ENCODE data around the gene SAMSN1. TPM values are rescaled to one million over a fixed set of nuclear protein-coding genes. Genes with fewer than 3 reads are reported as not detected.
A peak's percentile ranks its signal among the peaks of the same experiment; 100 is the strongest.

The SAMSN1 gene
- total RNA-seq, 2 experiments from 2014 or later, result 121 to 125 TPM

DNA sequence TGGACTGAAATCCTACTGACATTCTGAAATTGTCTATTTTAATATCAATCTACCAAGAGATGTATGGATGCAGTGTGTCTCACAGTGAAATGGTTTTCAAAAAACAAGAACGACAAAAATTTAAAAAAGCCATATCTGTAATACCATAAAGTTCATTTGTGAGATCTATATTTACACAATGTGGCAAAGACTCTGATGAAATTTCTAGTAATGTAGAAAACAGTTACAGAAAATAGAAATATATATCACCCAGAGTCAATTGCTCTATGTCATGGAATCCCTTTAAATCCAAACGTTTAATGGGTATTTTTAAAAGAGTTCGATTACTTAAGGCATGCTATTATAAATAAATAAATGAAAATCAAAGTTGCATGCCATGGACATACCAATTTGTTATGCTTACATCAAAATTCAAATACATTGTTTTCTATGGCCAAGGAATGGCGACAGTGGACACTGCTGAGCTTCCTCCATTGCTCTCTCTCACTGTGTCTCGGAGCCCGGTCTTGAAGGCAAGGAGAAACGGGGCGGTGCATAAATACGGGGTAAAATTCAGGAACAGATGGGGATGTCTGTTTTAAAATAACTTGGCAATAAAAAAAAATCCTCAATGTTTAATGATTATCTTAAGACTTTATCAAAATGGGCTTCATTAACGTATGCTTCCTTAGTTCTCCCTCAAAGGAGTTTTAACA is 37.0 kb upstream of the SAMSN1 start:
- Mint-ChIP-seq H3K36me3 (peaks cover 14% of the 10 kb centered on the region), H3K9me3 (peaks cover 4% of the 10 kb centered on the region), H3K4me1 (peaks cover 4% of the 10 kb centered on the region), H3K27ac (no peak overlapping the region), H3K27me3 (no peaks in the 10 kb centered on the region), H3K4me3 (no peak overlapping the region)
- POLR2A ChIA-PET, result no interaction called here
- DNase-seq (no peak), ATAC-seq (ENCODE audit: low read depth) (no peak)

DNA sequence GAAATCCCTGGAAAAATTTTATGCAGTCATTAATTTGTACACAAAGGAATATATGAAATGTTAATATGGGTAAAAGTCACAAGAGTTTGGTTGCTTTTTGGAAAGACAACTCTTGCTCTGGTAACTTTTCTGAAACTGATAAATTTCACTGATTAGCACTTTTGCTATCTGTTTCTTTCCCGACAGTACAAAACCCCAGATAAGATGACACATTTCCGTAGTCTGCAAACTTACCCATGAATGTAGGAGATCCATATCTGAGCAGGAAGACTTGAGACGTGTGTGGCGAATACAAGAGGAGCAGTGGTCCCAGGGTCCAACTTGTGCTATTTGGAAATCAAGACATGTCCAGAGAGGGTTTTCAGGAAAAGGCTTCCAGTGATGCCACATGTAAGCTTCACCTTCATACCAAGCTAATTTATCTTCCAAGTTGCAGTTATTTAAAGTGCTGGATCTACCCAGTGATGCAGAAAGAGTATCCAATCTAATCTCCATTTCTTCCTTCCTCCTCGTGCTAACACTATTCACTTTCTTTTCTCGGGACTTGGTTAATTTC is 35.9 kb upstream of the SAMSN1 start:
- POLR2A ChIA-PET, result no interaction called here
- ATAC-seq (ENCODE audit: low read depth), result peak; percentile 30
- no peak overlapping the region for H3K4me3 Mint-ChIP-seq
- peaks cover 4% of the 10 kb centered on the region for H3K4me1 Mint-ChIP-seq
- H3K27ac Mint-ChIP-seq, result no peak overlapping the region
- DNase-seq, result no peak
- peaks cover 7% of the 10 kb centered on the region for H3K9me3 Mint-ChIP-seq
- H3K27me3 Mint-ChIP-seq, result no peaks in the 10 kb centered on the region
- H3K36me3 Mint-ChIP-seq, result peaks cover 10% of the 10 kb centered on the region

DNA sequence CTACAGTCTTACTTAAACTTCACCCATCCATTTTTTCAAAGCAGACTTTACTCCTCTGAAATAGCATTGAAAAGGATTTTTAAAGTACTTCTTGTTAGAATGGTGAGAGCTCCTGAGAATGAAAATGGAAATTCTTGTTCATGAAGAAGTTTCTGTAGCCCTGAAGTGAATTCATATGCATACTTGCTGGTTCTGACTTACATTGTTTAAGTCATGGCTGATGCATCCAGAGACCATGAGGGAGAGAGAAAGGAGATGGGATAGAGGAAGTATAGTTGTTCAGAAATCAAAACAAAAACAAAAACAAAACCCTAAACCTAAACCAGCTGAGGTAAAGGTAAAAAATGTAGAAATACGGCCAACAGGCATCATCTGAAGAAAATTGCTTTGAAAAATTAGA is 27.1 kb upstream of the SAMSN1 start:
- Mint-ChIP-seq H3K9me3 (peaks cover 13% of the 10 kb centered on the region), H3K27ac (no peak overlapping the region), H3K27me3 (no peaks in the 10 kb centered on the region), H3K4me3 (no peak overlapping the region), H3K4me1 (peaks cover 4% of the 10 kb centered on the region), H3K36me3 (peaks cover 15% of the 10 kb centered on the region)
- ATAC-seq (ENCODE audit: low read depth) (no peak), DNase-seq (no peak)
- POLR2A ChIA-PET, result no interaction called here

DNA sequence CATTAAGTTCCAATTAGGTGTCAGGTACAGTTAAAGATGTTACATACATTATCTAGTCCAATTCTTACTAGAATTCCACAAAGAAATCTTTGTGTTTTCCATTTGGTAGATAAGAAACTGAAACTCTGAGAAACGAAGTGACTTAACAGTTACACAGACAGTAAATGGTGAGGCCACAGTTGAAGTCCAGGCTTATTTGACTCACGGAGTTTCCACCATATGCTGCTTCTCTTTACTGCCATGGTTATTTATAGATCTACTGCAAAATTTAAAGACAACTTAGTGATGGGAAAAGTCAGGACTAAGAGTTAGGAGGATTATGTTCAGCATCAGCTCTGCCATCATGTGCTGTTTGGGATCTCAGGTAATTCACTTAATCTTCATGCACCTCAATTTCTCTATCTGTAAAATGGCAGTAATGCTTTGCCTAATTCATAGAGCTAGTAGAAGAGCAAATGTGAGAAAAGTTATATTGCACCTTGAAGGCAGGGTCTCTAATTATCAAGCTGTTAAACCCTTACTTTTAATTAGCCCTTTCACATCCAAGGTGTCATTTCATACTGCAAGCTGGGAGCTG is 26.2 kb upstream of the SAMSN1 start:
- ATAC-seq (ENCODE audit: low read depth), result no peak
- peaks cover 10% of the 10 kb centered on the region for H3K9me3 Mint-ChIP-seq
- peaks cover 15% of the 10 kb centered on the region for H3K36me3 Mint-ChIP-seq
- H3K4me3 Mint-ChIP-seq, result no peak overlapping the region
- no peak for DNase-seq
- POLR2A ChIA-PET, result no interaction called here
- H3K4me1 Mint-ChIP-seq, result peaks cover 9% of the 10 kb centered on the region
- no peak overlapping the region for H3K27ac Mint-ChIP-seq
- no peaks in the 10 kb centered on the region for H3K27me3 Mint-ChIP-seq

DNA sequence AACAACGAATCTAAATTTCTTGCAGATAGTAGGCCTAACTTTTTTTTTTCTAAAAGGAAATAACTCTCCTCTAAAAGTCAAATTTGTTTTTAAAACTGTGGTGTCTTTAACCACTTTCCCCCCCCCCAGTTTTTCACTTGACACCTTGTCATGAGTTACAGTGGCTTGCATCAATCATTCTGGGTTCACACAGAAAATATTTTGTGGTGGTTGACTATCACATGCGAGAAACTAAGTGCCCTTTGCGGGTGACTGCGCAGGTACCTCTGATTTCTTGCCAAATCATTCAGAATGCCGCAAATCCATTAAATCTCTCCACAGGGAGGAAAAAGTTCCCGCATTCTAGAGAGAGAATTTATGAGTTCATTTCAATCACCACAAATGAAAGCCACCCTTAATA is 23.8 kb upstream of the SAMSN1 start:
- peaks cover 11% of the 10 kb centered on the region for H3K4me1 Mint-ChIP-seq
- peaks cover 8% of the 10 kb centered on the region for H3K9me3 Mint-ChIP-seq
- peaks cover 16% of the 10 kb centered on the region for H3K36me3 Mint-ChIP-seq
- no peak overlapping the region for H3K4me3 Mint-ChIP-seq
- no peaks in the 10 kb centered on the region for H3K27me3 Mint-ChIP-seq
- DNase-seq, result no peak
- POLR2A ChIA-PET, result no interaction called here
- ATAC-seq (ENCODE audit: low read depth), result no peak
- no peak overlapping the region for H3K27ac Mint-ChIP-seq

DNA sequence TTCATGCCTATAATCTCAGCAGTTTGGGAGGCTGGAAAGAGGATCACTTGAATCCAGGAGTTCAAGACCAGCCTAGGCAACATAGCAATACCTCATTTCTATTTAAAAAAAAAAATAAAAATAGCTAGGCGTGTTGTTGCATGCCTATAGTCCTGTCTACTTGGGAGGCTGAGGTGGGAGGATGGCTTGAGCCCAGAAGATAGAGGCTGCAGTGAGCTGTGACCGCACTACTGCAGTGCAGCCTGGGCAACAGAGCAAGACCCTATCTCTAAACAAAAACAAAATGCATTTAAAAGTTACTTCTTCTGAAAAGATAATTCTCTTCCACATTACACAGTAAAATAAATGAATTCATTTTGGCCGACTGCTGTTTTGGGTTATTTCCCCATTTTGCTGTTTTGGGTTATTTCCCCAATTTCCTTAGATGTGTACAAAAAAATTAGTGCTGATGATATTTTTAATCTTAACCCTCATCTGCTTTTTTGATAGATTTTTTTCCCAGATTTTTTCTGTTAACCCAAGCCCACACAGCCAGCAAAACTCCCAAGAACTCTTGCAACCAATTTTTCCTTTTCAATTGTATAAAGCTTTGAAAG is 23.0 kb upstream of the SAMSN1 start:
- no peak for ATAC-seq (ENCODE audit: low read depth)
- no peak overlapping the region for H3K27ac Mint-ChIP-seq
- no peak for DNase-seq
- H3K9me3 Mint-ChIP-seq, result peaks cover 8% of the 10 kb centered on the region
- H3K36me3 Mint-ChIP-seq, result peaks cover 18% of the 10 kb centered on the region
- H3K4me3 Mint-ChIP-seq, result no peak overlapping the region
- peaks cover 11% of the 10 kb centered on the region for H3K4me1 Mint-ChIP-seq
- POLR2A ChIA-PET, result interaction anchor here (0.6 kb wide), 1 partner anchor 49 kb away, joined by 3 read pairs; no protein-coding TSS in a partner anchor
- no peaks in the 10 kb centered on the region for H3K27me3 Mint-ChIP-seq

DNA sequence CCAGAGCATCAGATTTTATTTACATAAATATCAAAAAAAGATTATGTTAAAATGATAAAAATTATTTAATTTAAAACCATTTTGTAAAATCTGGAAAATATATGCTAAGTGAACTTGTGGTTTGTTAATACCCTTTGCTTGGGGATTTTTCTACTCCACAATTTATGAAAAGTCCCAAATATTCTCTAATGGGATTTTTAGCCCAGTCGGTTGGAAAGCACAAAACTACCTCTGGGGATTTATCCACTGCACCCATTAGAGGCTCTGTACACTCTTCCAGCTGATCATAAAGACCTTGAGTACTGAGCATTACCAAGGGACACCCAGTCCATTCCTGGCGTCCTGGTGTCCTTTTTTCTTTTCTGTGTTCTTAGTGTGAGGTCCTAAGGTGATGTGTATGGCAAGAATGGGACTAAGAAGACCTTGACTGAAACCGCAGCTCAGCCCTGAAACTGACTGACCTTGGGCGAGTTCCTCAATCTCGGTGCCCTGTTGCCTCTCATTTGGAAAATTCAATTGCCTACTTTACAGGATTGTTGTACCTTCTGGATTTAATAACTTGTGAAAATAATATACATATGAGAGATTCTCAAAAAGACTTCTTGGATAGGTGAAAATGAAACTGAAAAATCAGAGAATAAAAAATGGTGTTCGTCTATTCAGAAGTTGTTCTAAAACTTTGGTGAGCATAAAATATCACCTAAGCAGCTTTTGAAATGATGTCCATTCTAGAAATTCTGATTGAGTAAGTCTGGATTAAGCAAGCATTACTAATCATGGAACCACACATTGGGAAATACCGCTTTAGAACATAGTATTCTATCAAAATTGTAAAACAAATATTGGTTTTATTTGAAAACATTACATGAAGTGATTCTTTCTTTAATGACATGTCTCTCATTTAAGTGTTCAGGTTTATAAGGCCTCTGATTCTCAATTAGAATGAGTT is 21.5 kb upstream of the SAMSN1 start:
- peak overlapping the region; percentile 18 for H3K4me3 Mint-ChIP-seq
- DNase-seq (no peak), ATAC-seq (ENCODE audit: low read depth) (no peak)
- H3K27ac Mint-ChIP-seq, result no peak overlapping the region
- H3K27me3 Mint-ChIP-seq, result no peaks in the 10 kb centered on the region
- POLR2A ChIA-PET, result no interaction called here
- peaks cover 9% of the 10 kb centered on the region for H3K4me1 Mint-ChIP-seq
- peaks cover 18% of the 10 kb centered on the region for H3K36me3 Mint-ChIP-seq
- H3K9me3 Mint-ChIP-seq, result peaks cover 11% of the 10 kb centered on the region

DNA sequence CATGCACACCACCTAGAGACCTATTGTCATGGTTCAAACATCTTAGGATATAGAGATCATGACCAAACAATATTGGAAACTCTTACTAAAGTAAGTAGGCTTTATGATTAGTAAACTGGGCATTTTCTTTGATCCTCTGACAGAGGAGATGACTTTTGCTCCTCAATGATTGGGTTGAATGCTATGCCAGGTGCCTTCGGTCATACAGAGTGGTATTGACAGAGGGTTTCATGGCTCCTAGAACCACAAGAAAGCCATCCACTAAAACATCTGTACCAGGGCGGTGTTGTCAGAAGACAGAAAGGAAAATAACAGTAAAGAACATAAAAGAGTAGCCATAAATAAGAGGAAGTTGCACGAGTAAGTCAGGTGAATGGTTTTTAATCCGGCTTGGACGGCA is 20.8 kb upstream of the SAMSN1 start:
- POLR2A ChIA-PET, result no interaction called here
- Mint-ChIP-seq H3K9me3 (peaks cover 14% of the 10 kb centered on the region), H3K4me1 (peaks cover 7% of the 10 kb centered on the region), H3K4me3 (no peak overlapping the region), H3K36me3 (peaks cover 19% of the 10 kb centered on the region), H3K27me3 (no peaks in the 10 kb centered on the region), H3K27ac (no peak overlapping the region)
- no peak for DNase-seq
- ATAC-seq (ENCODE audit: low read depth), result no peak

DNA sequence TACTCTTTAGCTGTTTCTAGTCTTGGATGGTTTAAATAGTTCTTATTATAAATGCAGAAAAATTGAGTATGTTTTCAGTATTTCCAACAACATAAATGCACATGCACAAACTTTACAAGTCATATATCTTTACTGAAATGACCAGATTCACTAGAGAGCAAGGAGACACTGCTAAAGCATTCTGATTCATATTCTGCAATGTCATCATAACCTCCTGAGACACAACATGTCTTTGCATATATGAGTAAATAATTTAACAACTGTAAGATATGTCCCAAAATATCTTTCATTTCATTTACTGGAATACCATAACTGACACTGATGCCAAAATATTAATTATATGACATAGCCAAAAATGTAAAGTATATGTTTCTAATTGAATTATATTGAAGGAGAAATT is 16.8 kb upstream of the SAMSN1 start:
- POLR2A ChIA-PET, result interaction anchor here (0.9 kb wide), 1 partner anchor 18 kb away, joined by 3 read pairs; no protein-coding TSS in a partner anchor
- H3K36me3 Mint-ChIP-seq, result peaks cover 35% of the 10 kb centered on the region
- DNase-seq, result no peak
- ATAC-seq (ENCODE audit: low read depth), result no peak
- H3K4me1 Mint-ChIP-seq, result peaks cover 18% of the 10 kb centered on the region
- peaks cover 23% of the 10 kb centered on the region for H3K9me3 Mint-ChIP-seq
- H3K27me3 Mint-ChIP-seq, result no peaks in the 10 kb centered on the region
- no peak overlapping the region for H3K27ac Mint-ChIP-seq
- no peak overlapping the region for H3K4me3 Mint-ChIP-seq

DNA sequence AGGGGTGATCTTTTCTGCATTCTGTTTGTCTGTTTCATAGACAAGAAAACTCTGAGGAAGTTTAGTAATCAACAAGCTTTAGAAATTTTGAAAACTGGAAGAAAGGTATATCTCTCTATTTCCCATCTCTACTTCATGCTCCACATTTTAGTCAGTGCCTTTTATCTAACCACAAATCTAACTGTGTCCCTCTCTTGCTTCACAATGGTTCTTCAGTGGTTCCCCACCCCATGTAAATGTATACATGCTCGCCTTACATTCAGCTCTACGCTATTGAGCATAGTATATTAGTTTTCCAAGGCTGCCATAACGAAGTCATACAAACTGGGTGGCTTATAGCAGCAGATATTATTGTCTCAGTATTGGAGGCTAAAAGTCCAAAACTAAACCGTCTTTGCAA is 14.4 kb upstream of the SAMSN1 start:
- Mint-ChIP-seq H3K27ac (no peak overlapping the region), H3K9me3 (peaks cover 23% of the 10 kb centered on the region), H3K4me1 (peaks cover 29% of the 10 kb centered on the region), H3K36me3 (peaks cover 30% of the 10 kb centered on the region), H3K4me3 (no peak overlapping the region), H3K27me3 (no peaks in the 10 kb centered on the region)
- no peak for ATAC-seq (ENCODE audit: low read depth)
- no peak for DNase-seq
- POLR2A ChIA-PET, result no interaction called here

DNA sequence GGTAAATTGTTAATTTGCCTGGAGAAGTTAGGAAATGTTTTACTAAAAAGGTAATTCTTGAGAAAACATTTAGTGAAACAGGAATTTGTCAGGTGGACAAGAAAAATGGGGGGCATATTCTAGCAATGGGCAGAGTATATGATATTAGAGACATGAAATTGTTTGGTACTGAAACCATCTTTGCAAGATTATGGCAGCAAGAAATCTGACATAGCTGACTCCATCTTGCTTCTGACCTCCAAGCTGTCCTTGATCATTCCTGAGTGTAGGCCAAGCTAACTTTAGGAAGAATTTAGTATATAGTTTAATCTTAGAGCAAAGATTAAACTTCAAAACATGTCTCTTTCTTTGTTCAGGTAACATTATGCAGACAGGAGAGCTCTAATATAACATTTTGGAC is 14.0 kb upstream of the SAMSN1 start:
- H3K4me3 Mint-ChIP-seq, result no peak overlapping the region
- no peak for DNase-seq
- no peak overlapping the region for H3K27ac Mint-ChIP-seq
- H3K36me3 Mint-ChIP-seq, result peaks cover 26% of the 10 kb centered on the region
- POLR2A ChIA-PET, result no interaction called here
- H3K9me3 Mint-ChIP-seq, result peaks cover 20% of the 10 kb centered on the region
- ATAC-seq (ENCODE audit: low read depth), result no peak
- H3K27me3 Mint-ChIP-seq, result no peaks in the 10 kb centered on the region
- peaks cover 33% of the 10 kb centered on the region for H3K4me1 Mint-ChIP-seq

DNA sequence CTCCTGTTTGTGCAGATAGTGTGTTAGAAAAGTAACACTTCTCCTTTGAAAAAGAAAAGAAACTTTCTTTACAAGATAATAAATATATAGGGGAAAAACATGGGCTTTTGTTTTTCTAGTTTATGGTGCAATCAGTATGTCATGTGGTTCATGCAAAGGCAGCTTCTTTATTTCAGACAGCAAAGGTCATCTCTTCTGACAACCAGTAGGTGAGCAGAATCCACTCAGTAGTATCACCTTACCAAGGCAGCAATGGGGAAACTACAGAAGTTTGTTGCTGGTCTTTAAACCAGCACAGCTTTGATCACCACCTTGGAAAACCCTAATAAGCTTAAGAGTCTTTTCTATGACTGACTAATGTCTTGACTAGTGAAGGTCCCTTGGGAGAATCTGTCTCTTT is 13.0 kb upstream of the SAMSN1 start:
- no peaks in the 10 kb centered on the region for H3K27me3 Mint-ChIP-seq
- no peak for DNase-seq
- peaks cover 28% of the 10 kb centered on the region for H3K36me3 Mint-ChIP-seq
- H3K4me1 Mint-ChIP-seq, result peaks cover 42% of the 10 kb centered on the region
- peaks cover 22% of the 10 kb centered on the region for H3K9me3 Mint-ChIP-seq
- no peak for ATAC-seq (ENCODE audit: low read depth)
- POLR2A ChIA-PET, result no interaction called here
- H3K27ac Mint-ChIP-seq, result no peak overlapping the region
- H3K4me3 Mint-ChIP-seq, result no peak overlapping the region

DNA sequence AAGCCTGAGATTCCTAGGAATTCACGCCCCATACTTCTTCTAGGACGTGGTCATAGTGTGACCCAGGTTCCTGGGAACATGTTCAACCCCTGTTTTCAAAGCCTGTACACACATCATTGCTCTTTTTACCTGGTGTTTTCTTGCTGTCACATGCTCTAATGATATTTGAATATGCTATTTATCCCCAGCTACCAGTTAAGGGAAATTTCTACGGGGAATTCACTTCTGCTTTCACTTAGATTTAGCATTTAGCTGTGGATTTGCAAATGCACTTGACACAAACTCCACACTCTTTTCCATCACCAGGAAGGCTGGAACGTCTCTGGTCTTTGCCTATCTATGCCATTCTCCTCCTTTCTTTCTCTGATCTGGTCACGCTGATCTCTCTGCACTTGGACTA is 11.3 kb upstream of the SAMSN1 start:
- H3K9me3 Mint-ChIP-seq, result peaks cover 18% of the 10 kb centered on the region
- H3K27me3 Mint-ChIP-seq, result no peaks in the 10 kb centered on the region
- no peak overlapping the region for H3K27ac Mint-ChIP-seq
- POLR2A ChIA-PET, result no interaction called here
- H3K4me1 Mint-ChIP-seq, result peaks cover 44% of the 10 kb centered on the region
- H3K4me3 Mint-ChIP-seq, result no peak overlapping the region
- H3K36me3 Mint-ChIP-seq, result peaks cover 33% of the 10 kb centered on the region
- no peak for DNase-seq
- no peak for ATAC-seq (ENCODE audit: low read depth)
